Naive thymus-derived CD8-positive, alpha-beta T cell (primary cell): ENCODE data around the gene DDX27. TPM values are rescaled to one million over a fixed set of nuclear protein-coding genes. Genes with fewer than 3 reads are reported as not detected.
A peak's percentile ranks its signal among the peaks of the same experiment; 100 is the strongest.
"Not testable (repeated sequence)": the region's sequence is repeated elsewhere in the genome, so short reads cannot be mapped to it uniquely, and the experiment has no call there.

Source experiments
- ATAC-seq, 2 donors: fragments of 150-1000 bp; cut with Tn5 transposase in 1 of 2; sonication (Bioruptor Pico), chemical (Tn5 transposase) in 1 of 2; 1 replicate in 1 of 2; 2 replicates in 1 of 2; pipeline ENCODE4 v1.10.0; 2021; ENCODE audit warnings: mild to moderate bottlenecking in 2 of 2, moderate library complexity in 2 of 2
- POLR2A ChIA-PET: fragments of 350-600 bp; sonication (Branson Sonifier 250); formaldehyde crosslinking; loops from one replicate; lab custom pipeline; 2021; ENCODE audit warnings: antibody characterized with exemption; lab: Charles Lee
- DNase-seq, 10 donors: peaks; one replicate each; pipeline versions ENCODE4 v3.0.0 to v3.0.0-alpha.2; 2020 to 2022
- H3K27ac Mint-ChIP-seq, 10 donors: one replicate each; pipeline ENCODE4 v1.8.0; 2020 to 2022; ENCODE audit warnings: mild to moderate bottlenecking in 10 of 10, mixed read lengths in 10 of 10, moderate library complexity in 4 of 10, inconsistent platforms in 1 of 10
- H3K27me3 Mint-ChIP-seq, 5 donors: one replicate each; pipeline ENCODE4 v1.8.0; 2021 to 2022; ENCODE audit warnings: mixed read lengths in 5 of 5
- H3K36me3 Mint-ChIP-seq, 3 donors: one replicate each; pipeline ENCODE4 v1.8.0; 2020 to 2022; ENCODE audit warnings: mixed read lengths in 3 of 3, mild to moderate bottlenecking in 2 of 3, inconsistent platforms in 1 of 3
- H3K4me1 Mint-ChIP-seq, 4 donors: one replicate each; pipeline ENCODE4 v1.8.0; 2021 to 2022; ENCODE audit warnings: mixed read lengths in 4 of 4
- H3K4me3 Mint-ChIP-seq, 10 donors: one replicate each; pipeline ENCODE4 v1.8.0; 2020 to 2022; ENCODE audit warnings: mild to moderate bottlenecking in 10 of 10, mixed read lengths in 10 of 10, moderate library complexity in 6 of 10, inconsistent platforms in 1 of 10
- H3K9me3 Mint-ChIP-seq, 9 donors: one replicate each; pipeline ENCODE4 v1.8.0; 2020 to 2022; ENCODE audit warnings: mixed read lengths in 9 of 9, mild to moderate bottlenecking in 3 of 9, inconsistent platforms in 1 of 9, moderate library complexity in 1 of 9
- polyA plus RNA-seq, 3 donors: library from polyadenylated mRNA; unstranded; fragments of 300-500 nt; fragmentation: Illumina TruSeq; gene quantifications; one replicate each; pipeline ENCODE4 v1.2.3, GENCODE V29; 2021
- total RNA-seq, 8 experiments: library from RNA in 2 of 8; stranded (reverse) in 2 of 8; gene quantifications; one replicate each; pipeline ENCODE4 v1.2.3 and lab custom pipeline; 2021 to 2026

DDX27 gene
- total and polyA plus RNA-seq, 5 experiments from 2014 or later: 28.4 to 65.2 (median 57.7) TPM

GRCh38 chr20:49214571-49214970 lies 4.6 kb upstream of the DDX27 start:
- no peak for DNase-seq
- Mint-ChIP-seq H3K36me3 (peaks cover 0 to 15% (median 5%) of the 10 kb centered on the region in 3 donors), H3K27me3 (peaks cover 0 to 2% (median 0%) of the 10 kb centered on the region in 5 donors), H3K4me1 (peaks cover 0 to 15% (median 10%) of the 10 kb centered on the region in 4 donors), H3K27ac (peak overlapping the region in 1 of 10 donors; percentile 15), H3K9me3 (peaks cover 0 to 13% (median 3%) of the 10 kb centered on the region in 9 donors), H3K4me3 (no peak overlapping the region)
- ATAC-seq: no peak
- POLR2A ChIA-PET: interaction anchor here (1.5 kb wide), 1 partner anchor 62 kb away, joined by 3 read pairs; no protein-coding TSS in a partner anchor

- Mint-ChIP-seq H3K9me3 (peaks cover 0 to 9% (median 2%) of the 10 kb centered on the region in 9 donors), H3K4me1 (peaks cover 4 to 22% (median 16%) of the 10 kb centered on the region in 4 donors), H3K27ac (peak overlapping the region in 2 of 10 donors; percentile 11 to 25), H3K4me3 (no peak overlapping the region), H3K27me3 (peaks cover 0 to 2% (median 0%) of the 10 kb centered on the region in 5 donors), H3K36me3 (peaks cover 2 to 13% (median 4%) of the 10 kb centered on the region in 3 donors)
- POLR2A ChIA-PET: interaction anchor here (1.5 kb wide), 1 partner anchor 62 kb away, joined by 3 read pairs; no protein-coding TSS in a partner anchor
- ATAC-seq: no peak
- no peak for DNase-seq
Observed at GRCh38 chr20:49215232-49215631, 4.0 kb upstream of the DDX27 start.

- H3K4me3 Mint-ChIP-seq: peak overlapping the region; percentile 20 to 73 (median 60)
- peak overlapping the region in 9 of 10 donors; percentile 53 to 92 (median 83) for H3K27ac Mint-ChIP-seq
- DNase-seq (peak; percentile 81 to 95 (median 88)), ATAC-seq (peak; percentile 36 to 53)
- POLR2A ChIA-PET: interaction anchor here (0.6 to 2.2 kb wide), 7 partner anchors 61 to 1842 kb away, joined by 3 to 11 read pairs (median 4); partner anchors contain the start of gene ZNFX1
- H3K4me1 Mint-ChIP-seq: peaks cover 7 to 36% (median 29%) of the 10 kb centered on the region in 4 donors
- peaks cover 0 to 2% (median 0%) of the 10 kb centered on the region in 5 donors for H3K27me3 Mint-ChIP-seq
- peaks cover 2 to 14% (median 4%) of the 10 kb centered on the region in 3 donors for H3K36me3 Mint-ChIP-seq
- no peaks in the 10 kb centered on the region for H3K9me3 Mint-ChIP-seq
Observed at GRCh38 chr20:49216991-49217578, 2.1 kb upstream of the DDX27 start.

GRCh38 chr20:49218739-49219090 lies 501 bp upstream of the DDX27 start:
- POLR2A ChIA-PET: interaction anchor here (0.7 to 2.4 kb wide), 6 partner anchors 10 to 162 kb away, joined by 3 to 19 read pairs (median 6); partner anchors contain the start of genes STAU1 and ZNFX1
- peak in 2 of 10 donors; percentile 6 to 21 for DNase-seq
- H3K9me3 Mint-ChIP-seq, H3K27me3 Mint-ChIP-seq: not testable (repeated sequence)
- H3K4me3 Mint-ChIP-seq: peak overlapping the region; percentile 87 to 99 (median 96)
- peak overlapping the region in 9 of 10 donors; percentile 94 to 100 (median 98) for H3K27ac Mint-ChIP-seq
- peak; percentile 0 for ATAC-seq
- H3K4me1 Mint-ChIP-seq: peaks cover 7 to 37% (median 30%) of the 10 kb centered on the region in 4 donors
- H3K36me3 Mint-ChIP-seq: peaks cover 4 to 29% (median 6%) of the 10 kb centered on the region in 3 donors

- no peaks in the 10 kb centered on the region for H3K27me3 Mint-ChIP-seq
- H3K36me3 Mint-ChIP-seq: peaks cover 4 to 43% (median 13%) of the 10 kb centered on the region in 3 donors
- POLR2A ChIA-PET: interaction anchor here (0.6 to 2.4 kb wide), 4 partner anchors 10 to 465 kb away, joined by 3 to 19 read pairs (median 7); partner anchors contain the start of genes STAU1 and ZNFX1
- peak overlapping the region; percentile 94 to 100 (median 98) for H3K27ac Mint-ChIP-seq
- H3K9me3 Mint-ChIP-seq: no peaks in the 10 kb centered on the region
- DNase-seq (no peak), ATAC-seq (no peak)
- peak overlapping the region; percentile 87 to 99 (median 96) for H3K4me3 Mint-ChIP-seq
- H3K4me1 Mint-ChIP-seq: peaks cover 7 to 40% (median 30%) of the 10 kb centered on the region in 4 donors
Observed at GRCh38 chr20:49219924-49220831, 962 bp downstream of the DDX27 start.

GRCh38 chr20:49225896-49226295 lies 6.7 kb downstream of the DDX27 start:
- DNase-seq (no peak), ATAC-seq (no peak)
- Mint-ChIP-seq H3K27me3 (no peaks in the 10 kb centered on the region), H3K27ac (peak overlapping the region in 4 of 10 donors; percentile 14 to 79 (median 67)), H3K4me1 (peaks cover 5 to 24% (median 12%) of the 10 kb centered on the region in 4 donors), H3K36me3 (peaks cover 7 to 95% (median 41%) of the 10 kb centered on the region in 3 donors), H3K4me3 (peak overlapping the region in 1 of 10 donors; percentile 16), H3K9me3 (no peaks in the 10 kb centered on the region)
- POLR2A ChIA-PET: no interaction called here

GRCh38 chr20:49228676-49229075 lies 9.5 kb downstream of the DDX27 start:
- Mint-ChIP-seq H3K36me3 (peaks cover 7 to 93% (median 43%) of the 10 kb centered on the region in 3 donors), H3K27ac (no peak overlapping the region), H3K4me1 (peaks cover 5 to 14% (median 10%) of the 10 kb centered on the region in 4 donors)

GRCh38 chr20:49229381-49229780 lies 10.2 kb downstream of the DDX27 start:
- Mint-ChIP-seq H3K27ac (peak overlapping the region in 2 of 10 donors; percentile 38 to 68), H3K9me3 (no peaks in the 10 kb centered on the region), H3K4me3 (no peak overlapping the region), H3K36me3 (peaks cover 7 to 93% (median 48%) of the 10 kb centered on the region in 3 donors), H3K27me3 (no peaks in the 10 kb centered on the region), H3K4me1 (peaks cover 6 to 14% (median 10%) of the 10 kb centered on the region in 4 donors)
- no peak for ATAC-seq
- DNase-seq: no peak
- POLR2A ChIA-PET: interaction anchor here (0.8 to 1.1 kb wide), 2 partner anchors 10 to 14 kb away, joined by 5 read pairs; partner anchors contain the start of gene DDX27

More at GRCh38 chr20:49228676-49229075, 9.5 kb downstream of the DDX27 start:
- Mint-ChIP-seq H3K4me3 (no peak overlapping the region), H3K9me3 (no peaks in the 10 kb centered on the region), H3K27me3 (no peaks in the 10 kb centered on the region)
- POLR2A ChIA-PET: interaction anchor here (1.1 kb wide), 1 partner anchor 10 kb away, joined by 5 read pairs; the partner anchor contains the start of gene DDX27
- DNase-seq: no peak
- ATAC-seq: no peak

- H3K27me3 Mint-ChIP-seq: no peaks in the 10 kb centered on the region
- H3K4me3 Mint-ChIP-seq: no peak overlapping the region
- POLR2A ChIA-PET: interaction anchor here (0.5 to 1.1 kb wide), 2 partner anchors 10 to 705 kb away, joined by 4 to 5 read pairs; no protein-coding TSS in a partner anchor
- no peaks in the 10 kb centered on the region for H3K9me3 Mint-ChIP-seq
- peaks cover 8 to 14% (median 13%) of the 10 kb centered on the region in 4 donors for H3K4me1 Mint-ChIP-seq
- no peak for DNase-seq
- peak overlapping the region in 1 of 10 donors; percentile 68 for H3K27ac Mint-ChIP-seq
- peaks cover 7 to 93% (median 49%) of the 10 kb centered on the region in 3 donors for H3K36me3 Mint-ChIP-seq
- ATAC-seq: no peak
Observed at GRCh38 chr20:49230021-49230420, 10.8 kb downstream of the DDX27 start.

GRCh38 chr20:49230561-49231133 lies 11.4 kb downstream of the DDX27 start:
- ATAC-seq: no peak
- Mint-ChIP-seq H3K4me1 (peaks cover 8 to 14% (median 12%) of the 10 kb centered on the region in 4 donors), H3K9me3 (no peaks in the 10 kb centered on the region), H3K36me3 (peaks cover 7 to 93% (median 46%) of the 10 kb centered on the region in 3 donors), H3K27me3 (no peaks in the 10 kb centered on the region), H3K4me3 (no peak overlapping the region), H3K27ac (peak overlapping the region in 2 of 10 donors; percentile 10 to 84)
- POLR2A ChIA-PET: interaction anchor here (0.5 to 1.1 kb wide), 2 partner anchors 11 to 705 kb away, joined by 4 to 5 read pairs; no protein-coding TSS in a partner anchor
- no peak for DNase-seq

GRCh38 chr20:49231471-49231870 lies 12.3 kb downstream of the DDX27 start:
- ATAC-seq: no peak
- no peak for DNase-seq
- Mint-ChIP-seq H3K27ac (peak overlapping the region in 1 of 10 donors; percentile 84), H3K27me3 (no peaks in the 10 kb centered on the region), H3K36me3 (peaks cover 0 to 93% (median 43%) of the 10 kb centered on the region in 3 donors), H3K4me3 (no peak overlapping the region), H3K4me1 (peaks cover 4 to 14% (median 9%) of the 10 kb centered on the region in 4 donors), H3K9me3 (no peaks in the 10 kb centered on the region)
- POLR2A ChIA-PET: no interaction called here
